Stromal cell of bone marrow (primary cell): Measurements from ENCODE around the gene ABTB1.

Experiments
- DNase-seq: peaks from one replicate; pipeline ENCODE4 v3.0.0-alpha.2; 2012; ENCODE audit warnings: low read depth

Gene ABTB1

GRCh38 chr3:127687228-127687737, 14.5 kb downstream of the ABTB1 start:
- DNase-seq: no peak

GRCh38 chr3:127688022-127688415, 15.3 kb downstream of the ABTB1 start:
- no peak for DNase-seq

- DNase-seq: no peak
These were observed 15.9 kb downstream of the ABTB1 start for GRCh38 chr3:127688416-127689265.

- no peak for DNase-seq
These were observed 16.6 kb downstream of the ABTB1 start for GRCh38 chr3:127689266-127689860.

- DNase-seq: peak; percentile 28
These were observed 17.4 kb downstream of the ABTB1 start for GRCh38 chr3:127690106-127690505.

GRCh38 chr3:127690823-127691452, 18.2 kb downstream of the ABTB1 start:
- DNase-seq: peak; percentile 26

- DNase-seq: no peak
These were observed 18.7 kb downstream of the ABTB1 start for GRCh38 chr3:127691489-127691888.

GRCh38 chr3:127691974-127692373, 19.2 kb downstream of the ABTB1 start:
- DNase-seq: no peak

GRCh38 chr3:127692501-127693335, 20.0 kb downstream of the ABTB1 start:
- no peak for DNase-seq

GRCh38 chr3:127693336-127693843, 20.6 kb downstream of the ABTB1 start:
- no peak for DNase-seq

GRCh38 chr3:127694467-127695215, 21.9 kb downstream of the ABTB1 start:
- no peak for DNase-seq

- DNase-seq: peak; percentile 86
These were observed 24.9 kb downstream of the ABTB1 start for GRCh38 chr3:127697551-127698240.

- no peak for DNase-seq
These were observed 25.5 kb downstream of the ABTB1 start for GRCh38 chr3:127698286-127698685.

- DNase-seq: no peak
These were observed 26.1 kb downstream of the ABTB1 start for GRCh38 chr3:127698691-127699415.

GRCh38 chr3:127699416-127700300, 26.9 kb downstream of the ABTB1 start:
- DNase-seq: no peak

GRCh38 chr3:127700406-127700805, 27.7 kb downstream of the ABTB1 start:
- DNase-seq: no peak

- DNase-seq: no peak
These were observed 28.6 kb downstream of the ABTB1 start for GRCh38 chr3:127701280-127701911.

- no peak for DNase-seq
These were observed 29.4 kb downstream of the ABTB1 start for GRCh38 chr3:127702151-127702578.
